SHP77 treated with DMSO at 0.1 percent for 48 hours (cell line): ENCODE data around the gene ANKLE2.
"Not testable (repeated sequence)": the region's sequence is repeated elsewhere in the genome, so short reads cannot be mapped to it uniquely, and the experiment has no call there.

Experiments used
- DNase-seq: peaks from one replicate; lab custom pipeline; 2025; lab: John Stamatoyannopoulos, UW

The ANKLE2 gene

DNA sequence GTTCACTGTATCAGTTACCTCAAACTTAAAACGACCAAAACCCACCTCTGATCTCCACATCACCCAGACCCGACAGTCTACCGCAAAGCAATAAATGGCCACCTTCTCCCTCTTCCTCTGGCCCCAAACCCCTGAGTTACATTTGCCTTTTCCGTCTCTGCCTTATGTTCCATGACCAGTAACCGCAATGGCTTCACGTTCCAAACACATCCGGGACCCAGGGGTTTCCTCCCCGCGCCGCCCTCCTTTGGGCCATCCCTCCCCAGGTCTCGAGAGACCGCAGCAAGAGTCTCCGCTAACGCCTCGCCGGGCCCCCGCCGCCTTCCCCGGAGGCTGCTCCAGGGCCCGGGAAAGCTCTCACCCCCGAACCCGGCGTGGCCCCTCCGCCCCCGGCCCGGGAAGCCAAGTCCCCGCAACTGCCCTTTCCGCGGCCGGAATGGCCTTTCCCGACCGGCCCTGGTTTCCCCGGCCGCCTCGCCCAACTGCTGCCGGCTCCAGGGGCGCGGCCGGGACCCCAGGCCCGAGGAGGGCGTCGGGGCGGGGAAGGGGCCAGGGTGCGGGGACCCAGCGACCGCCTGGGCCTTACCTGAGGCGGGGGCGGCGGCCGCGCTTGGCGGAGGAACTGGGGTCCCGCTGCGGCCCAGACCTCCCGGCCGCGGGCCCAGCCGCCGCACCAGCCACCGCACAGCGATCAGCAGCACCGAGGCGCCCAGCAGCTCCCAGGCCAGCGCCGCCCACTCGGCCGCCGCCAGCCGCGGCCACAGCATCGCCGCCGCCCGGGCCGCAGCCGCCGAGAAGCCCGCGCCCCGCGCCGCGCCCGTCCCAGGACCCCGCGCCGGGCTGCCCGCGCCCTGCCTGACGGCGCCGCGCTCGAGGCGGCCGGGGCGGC is at the start of gene ANKLE2:
TSS of gene ANKLE2 (minus strand) at position 801 of the 889 bp plus-strand sequence. CDS start at position 767, 34 bp downstream.
- no peak for DNase-seq

DNA sequence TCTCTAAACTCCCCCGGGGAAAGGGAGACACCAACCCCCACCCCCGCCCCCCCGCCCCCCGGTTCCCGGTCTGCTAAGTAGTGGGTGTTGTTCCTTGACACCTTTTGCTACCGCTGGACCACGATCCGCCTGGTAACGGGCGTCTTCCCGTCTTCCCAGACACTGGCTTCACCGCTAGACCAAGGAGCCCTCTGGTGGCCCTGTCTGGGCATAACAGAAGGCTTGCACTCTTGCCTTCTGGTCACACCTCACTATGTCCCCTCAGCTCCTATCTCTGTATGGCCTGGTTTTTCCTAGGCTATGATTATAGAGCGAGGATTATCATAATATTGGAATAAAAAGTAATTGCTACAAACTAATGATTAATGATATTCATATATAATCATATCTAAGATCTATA is 47.8 kb upstream of the ANKLE2 start:
- DNase-seq: not testable (repeated sequence)

DNA sequence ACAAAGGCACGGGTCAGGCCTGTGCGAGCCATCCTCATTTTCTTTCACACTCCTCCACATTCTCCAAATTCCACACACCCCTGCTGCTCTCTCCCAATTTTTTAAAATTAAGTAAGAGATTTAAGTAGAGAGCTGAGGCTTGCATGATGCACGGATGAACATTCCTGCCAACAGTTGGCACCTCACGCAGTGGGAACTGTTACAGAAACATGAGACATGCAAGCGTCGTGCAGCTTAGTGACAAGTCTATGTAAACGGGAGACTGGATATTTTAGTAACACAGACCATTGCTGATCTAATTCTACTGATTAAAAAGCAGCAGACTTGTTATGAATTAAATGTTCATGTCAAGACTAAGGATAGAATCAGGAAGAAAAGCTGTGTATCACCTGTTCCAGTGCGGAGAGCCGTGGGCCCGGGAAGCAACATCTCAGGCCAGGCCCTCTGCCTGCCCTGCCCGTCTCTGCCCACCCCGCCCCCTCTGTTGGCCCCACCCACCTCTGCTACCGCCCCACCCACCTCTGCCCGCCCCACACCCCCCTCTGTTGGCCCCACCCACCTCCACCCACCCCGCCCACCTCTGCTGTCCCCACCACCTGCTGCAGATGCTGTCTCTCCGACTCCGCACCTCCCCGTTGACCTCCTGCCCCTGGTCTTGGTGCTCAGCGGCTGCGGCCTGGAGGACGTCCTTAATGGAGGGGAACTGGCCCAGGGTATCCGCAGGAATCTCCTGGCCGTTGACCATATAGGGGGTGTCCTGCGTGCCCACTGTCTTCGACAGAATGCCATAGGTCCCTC is 45.9 kb upstream of the ANKLE2 start:
- DNase-seq: no peak

DNA sequence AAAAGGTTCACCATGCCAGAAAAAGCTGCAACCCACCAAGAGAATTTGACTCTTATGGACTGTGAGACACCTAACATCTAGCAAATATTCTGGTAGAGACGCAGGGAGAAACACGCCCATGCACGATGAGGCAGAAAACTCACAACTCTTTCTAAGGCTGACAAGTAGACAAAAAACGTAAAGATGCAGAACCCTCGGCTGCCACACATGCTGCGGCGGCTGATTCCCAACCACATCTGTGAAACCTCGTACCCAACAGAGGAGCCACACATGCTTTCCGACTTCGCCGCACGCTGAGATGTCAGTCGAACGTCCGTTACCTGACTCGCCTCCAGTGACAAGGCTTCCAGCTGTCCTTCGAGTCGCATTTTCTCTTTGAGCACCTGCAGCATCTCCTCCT is 45.2 kb upstream of the ANKLE2 start:
- DNase-seq: no peak

DNA sequence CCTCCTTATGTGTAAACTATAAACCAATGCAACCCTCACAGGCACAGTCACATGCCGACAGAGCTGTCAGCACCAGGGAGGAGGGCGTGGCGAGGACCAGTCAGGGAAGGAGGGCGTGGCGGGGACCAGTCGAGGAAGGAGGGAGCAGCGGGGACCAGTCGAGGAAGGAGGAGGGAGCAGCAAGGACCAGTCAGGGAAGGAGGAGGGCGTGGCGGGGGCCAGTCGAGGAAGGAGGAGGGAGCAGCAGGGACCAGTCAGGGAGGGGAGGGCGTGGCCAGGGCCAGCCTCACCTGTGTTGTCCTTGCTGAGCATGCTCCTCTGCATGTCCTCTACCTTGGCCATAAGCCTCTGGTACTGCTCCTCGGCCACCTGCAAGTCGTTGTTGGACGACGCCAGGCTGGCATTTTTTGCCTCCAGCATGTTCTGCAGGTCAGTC is 42.8 kb upstream of the ANKLE2 start:
- DNase-seq: no peak

DNA sequence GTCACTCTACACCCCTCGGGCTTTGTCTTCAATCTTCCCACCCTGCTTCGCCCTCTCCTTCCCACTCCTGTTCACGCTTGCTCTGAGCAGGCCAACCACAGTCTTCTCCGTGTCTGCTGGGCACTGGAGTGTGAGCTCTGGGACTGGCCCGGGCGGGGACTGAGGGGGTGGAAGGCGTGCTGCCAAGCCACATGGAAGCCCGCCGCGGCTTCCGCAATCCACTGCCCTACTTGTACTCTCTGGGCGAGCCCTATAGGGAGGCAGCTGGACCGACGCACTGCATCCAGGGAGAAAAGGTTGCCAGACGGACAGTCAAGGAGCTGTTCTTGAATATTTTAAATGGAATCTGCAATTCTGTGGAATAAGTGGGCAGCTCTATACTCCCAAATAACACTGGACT is 42.3 kb upstream of the ANKLE2 start:
- no peak for DNase-seq

DNA sequence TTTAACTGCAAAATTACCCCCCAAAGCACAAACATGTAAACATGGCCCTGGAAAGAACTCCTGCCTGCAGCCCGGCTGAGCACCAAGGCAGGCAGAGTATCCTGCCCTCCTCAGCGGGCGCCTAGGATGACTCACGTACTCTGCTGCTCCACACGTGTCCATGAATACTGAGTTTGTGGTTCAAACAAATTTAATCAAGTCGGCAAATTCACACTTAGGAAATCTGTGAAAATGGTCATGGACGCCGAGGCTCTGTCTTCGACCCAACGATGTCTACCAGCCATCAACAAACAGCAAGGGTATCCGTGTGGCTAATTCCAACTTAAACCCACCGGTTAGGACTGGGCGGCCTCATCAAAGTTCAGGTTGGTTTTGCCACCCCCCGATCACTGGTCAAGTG is 41.5 kb upstream of the ANKLE2 start:
- no peak for DNase-seq

DNA sequence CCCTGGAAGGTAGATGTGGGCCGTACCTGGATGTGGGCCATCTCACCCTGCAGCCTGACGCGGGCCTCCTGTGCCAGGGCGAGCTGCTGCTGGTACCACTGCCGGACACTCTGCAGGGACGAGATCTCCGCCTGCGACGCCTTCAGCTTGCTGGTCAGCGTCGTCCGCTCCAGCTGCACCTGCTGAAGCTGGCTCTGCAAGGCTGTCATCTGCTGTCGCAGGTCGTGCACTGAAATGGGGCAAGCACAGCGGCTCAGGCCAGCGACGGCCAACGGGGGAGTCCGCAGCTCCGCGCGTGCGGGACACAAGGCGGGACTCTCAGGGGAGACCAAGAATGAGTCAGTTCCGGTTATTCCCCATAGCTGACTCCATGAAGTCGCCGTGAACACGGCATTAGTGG is 40.1 kb upstream of the ANKLE2 start:
- no peak for DNase-seq

DNA sequence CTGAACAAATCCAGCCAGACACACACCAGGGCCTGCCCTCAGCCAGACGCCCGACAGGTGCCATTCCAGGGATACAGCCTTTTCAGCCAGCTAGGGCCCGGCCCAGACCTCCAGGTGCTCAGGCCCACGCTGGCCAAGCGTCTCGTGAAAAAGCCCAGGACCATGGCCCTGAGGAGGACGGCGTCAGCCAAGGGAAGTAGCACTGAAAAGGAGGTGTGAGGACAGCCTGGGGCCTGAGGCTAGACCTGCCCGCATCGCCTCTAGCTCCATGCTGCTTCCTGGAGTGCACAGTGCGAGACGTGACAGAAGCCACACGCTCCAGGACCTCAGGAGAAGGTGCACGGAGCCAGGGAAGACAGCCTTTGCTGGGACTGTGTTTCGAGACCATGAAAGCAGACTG is 37.2 kb upstream of the ANKLE2 start:
- no peak for DNase-seq

DNA sequence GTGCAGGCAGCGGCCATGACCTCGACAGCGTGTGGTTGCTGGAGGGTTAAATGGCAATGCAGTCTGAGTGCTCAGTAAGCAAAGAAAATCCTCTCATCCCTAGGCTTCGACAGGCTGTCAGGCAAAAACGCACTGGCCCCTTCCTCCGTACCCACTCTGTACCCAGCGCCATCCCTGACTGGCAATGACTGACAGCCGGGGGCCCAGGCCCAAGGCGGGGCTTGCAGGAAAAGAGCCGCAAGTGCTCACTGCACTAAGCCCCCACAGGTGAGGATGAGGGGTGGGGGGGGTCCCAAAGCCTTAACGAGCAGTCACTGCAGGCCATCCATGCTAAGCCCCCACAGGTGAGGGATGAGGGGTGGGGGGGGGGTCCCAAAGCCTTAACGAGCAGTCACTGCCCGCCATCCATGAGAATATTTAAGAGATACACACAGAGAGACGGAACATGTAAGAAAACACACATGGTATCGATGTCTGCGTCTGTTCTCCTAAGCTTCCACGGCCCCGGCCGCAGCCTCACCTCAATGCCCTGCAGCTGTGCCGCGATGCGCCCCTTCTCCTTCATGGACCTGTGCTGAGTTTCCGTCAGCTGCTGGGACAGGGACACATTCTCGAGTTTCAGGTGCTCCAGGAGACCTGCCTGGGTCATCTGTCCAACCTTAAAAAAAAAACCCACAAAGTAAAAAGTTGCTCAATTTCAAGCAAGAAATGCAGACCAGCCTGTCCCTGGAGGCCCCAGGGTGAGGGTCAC is 36.4 kb upstream of the ANKLE2 start:
- no peak for DNase-seq

DNA sequence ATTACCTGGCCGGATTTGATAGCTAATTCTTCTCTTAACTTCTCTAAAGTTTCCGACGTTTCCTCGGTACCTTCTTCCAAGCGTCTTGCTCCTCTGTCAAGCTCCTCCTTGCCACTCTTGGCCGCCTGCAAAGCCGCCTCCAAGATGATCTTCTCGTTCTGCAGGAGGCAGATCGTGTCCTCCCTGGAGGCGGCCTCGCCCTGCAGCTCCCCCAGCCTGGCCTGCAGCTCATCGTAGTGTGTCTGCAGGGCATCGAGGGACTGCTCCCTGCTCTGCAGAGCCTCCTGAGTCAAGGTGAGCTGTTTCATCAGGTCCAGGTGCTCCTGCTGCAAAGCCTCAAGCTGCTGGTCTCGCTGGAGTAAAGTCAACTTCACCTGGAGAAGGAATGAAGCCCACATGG is 34.2 kb upstream of the ANKLE2 start:
- DNase-seq: no peak

DNA sequence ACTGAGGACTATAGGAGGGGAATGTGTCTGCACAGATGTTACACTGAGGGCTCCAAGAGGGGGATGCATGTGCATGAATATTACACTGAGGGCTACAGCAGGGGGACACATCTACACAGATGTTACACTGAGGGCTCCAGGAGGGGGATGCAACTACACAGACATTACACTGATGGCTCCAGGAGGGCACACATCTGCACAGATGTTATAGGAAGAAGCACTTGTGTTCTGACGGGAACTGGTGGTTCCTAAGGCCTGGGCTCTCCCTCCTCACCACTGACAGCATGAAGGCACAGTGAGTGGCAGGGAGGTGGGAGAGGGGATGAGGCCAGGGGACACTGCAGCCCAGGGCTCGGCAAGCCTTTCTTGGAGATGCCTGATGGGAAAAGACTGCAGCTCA is 30.3 kb upstream of the ANKLE2 start:
- DNase-seq: not testable (repeated sequence)

DNA sequence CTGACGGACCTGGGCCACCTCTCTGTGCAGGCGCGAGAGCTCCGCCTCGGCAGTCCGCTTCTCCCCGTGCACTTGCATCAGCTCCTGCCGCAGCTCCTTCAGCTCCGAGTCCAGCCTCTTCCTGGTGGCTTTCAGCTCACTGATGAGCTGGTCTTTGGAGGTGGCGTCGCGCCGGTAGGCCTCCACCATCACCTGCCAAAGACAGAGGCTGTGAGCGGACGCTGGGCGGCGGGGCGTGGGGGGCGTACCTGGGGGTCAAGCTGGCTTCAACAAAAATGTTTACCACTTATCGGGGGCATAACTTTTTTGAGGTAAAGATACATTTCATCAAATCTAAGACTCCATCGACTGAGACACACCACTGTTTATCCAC is 27.5 kb upstream of the ANKLE2 start:
- no peak for DNase-seq

DNA sequence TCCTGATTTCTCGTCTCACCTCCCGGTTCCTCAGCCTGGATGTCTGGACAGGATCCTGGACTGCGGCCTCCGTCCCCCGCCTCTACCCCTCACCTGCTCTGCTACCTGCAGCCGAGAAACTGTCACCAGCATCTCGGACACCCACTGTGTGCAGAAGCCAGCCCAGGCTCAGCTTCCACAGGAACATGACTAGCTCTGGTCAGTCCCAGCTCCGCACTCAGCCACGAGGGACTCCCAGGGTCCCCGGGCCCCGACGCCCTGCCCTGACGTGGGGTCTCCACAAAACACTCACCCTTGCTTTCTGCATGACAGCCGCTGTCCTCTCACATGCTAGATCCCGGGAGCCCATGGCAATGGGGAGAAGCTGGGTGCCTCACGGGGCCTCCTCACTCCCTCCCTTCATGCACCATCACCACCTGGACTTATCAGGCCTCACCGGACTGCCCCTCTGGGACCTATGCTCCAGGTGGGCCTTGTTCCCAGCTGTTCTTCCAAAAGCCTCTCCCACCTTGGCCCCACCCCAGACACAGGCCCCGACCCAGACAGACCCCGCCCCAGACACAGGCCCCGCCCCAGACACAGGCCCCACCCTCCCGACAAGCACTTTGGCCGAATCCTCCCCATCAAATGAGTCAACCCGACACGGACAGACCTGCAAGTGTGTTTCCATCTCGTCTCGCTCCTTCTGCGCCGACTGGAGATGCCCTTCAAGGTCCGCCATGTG is 26.9 kb upstream of the ANKLE2 start:
- DNase-seq: no peak

DNA sequence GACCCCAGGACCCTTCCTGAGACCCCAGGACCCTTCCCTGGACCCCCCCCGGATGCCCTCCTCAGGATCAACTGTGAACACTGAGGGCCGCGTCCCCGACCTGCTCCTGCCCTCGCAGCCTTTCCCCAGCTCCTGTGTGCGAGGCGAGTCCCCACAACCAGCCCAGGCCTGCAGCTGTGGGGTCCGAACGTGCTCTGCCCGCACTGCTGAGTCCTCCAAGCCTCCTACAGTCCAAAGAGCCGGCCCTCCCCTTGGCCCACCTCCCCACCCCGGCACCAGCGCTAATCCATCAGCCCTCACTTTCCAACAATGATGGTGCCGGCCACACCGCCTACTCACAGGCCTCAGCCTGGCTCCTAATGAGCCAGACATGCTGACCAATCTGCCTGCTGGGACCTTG is 26.2 kb upstream of the ANKLE2 start:
- no peak for DNase-seq

DNA sequence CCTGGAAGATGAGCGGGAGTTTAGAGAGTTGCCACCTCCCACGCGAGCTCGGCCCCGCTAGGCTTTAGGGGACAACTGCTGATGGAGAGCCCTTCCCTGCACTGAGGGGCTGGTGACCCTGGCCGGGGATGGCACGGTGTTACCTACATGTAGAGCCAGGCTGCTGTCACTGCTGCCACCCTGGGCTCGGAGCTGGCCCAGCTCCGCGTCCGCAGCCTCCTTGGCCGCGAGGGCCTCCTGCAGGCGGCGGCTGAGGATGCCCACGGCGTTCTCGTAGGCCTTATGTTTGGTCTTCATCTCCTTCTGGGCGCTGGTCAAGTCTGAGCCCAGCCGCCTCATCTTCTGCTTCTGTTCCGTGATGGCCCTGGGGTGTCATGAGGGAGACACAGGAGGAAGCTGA is 24.6 kb upstream of the ANKLE2 start:
- no peak for DNase-seq

DNA sequence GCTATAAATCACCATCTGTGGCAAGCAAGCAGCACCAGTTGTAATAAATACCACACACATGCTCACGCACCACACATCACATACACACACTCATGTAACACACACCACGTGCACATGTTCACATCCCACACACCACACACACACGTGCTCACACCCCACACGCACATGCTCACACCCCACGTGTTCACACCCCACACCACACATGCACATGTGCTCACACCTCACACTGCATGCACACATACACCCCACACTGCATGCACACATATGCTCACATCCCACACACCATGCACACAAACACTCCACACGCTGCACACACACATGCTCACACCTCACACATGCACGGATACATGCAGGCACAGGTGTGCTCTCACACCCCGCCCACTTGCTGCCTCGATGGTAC is 22.9 kb upstream of the ANKLE2 start:
- DNase-seq: no peak

DNA sequence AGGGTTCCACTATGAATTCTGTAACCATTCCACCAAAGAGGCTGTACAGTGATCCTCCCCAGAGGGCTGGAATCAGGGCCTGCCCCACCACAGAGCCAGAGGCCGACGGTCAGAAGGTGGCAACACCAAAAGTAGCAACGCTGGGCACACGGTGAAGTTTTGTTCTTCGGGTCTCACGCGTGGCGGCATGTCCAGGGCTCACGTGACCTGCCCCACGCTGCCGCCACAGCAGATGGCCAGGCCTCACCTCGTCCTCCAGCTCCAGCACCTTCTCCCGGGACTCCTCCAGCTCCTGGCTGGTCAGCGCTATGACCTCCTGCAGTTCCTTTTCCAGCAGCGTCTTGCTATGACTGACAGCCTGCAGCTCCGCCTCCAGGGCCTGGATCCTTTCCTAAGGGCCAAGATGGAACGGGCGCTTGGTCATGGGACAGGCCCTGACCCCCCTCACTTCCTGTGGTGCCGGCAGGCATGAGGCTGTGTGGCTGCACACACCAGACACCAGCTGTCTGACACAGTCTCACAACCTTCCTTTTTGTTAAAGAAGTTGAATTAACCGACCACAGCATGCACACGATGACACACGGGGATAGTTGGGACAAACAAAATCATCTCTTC is 22.4 kb upstream of the ANKLE2 start:
- DNase-seq: no peak

DNA sequence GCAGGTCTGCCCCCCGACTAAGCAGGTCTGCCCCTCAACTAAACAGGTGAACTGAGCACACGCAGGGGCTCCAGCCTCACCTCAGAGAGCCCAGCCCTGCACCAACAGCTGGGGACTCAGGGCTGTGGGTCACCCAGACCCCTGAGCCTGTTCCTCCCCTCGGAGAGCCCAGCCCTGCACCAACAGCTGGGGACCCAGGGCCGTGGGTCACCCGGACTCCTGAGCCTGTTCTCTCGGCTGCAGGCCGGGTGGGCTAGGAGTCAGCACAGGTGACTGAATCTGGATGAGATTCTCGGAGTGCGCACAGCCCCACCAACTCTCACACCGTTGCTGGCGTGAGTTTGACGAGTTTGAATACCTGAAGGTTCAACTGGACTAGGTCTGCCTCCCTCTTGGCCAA is 20.3 kb upstream of the ANKLE2 start:
- no peak for DNase-seq

DNA sequence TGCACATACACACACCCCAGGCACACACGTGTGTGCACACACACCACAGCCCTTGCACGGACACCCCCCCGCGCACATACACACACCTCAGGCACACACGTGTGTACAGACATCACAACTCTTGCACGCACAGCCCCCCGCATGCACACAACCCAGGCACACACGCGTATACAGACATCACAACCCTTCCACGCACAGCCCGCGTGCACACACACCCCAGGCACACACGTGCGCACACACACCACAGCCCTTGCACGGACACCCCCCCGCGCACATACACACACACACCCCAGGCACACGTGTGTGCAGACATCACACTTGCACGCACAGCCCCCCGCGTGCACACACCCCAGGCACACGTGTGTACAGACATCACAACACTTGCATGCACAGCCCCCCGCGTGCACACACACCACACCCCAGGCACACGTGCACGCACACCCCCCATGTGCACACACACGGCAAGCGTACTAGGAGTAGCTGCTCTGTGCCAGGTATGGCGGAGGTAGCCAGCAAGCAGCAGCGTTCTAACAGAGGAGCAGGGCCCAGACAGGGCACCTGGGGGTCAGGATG is 18.2 kb upstream of the ANKLE2 start:
- DNase-seq: no peak

DNA sequence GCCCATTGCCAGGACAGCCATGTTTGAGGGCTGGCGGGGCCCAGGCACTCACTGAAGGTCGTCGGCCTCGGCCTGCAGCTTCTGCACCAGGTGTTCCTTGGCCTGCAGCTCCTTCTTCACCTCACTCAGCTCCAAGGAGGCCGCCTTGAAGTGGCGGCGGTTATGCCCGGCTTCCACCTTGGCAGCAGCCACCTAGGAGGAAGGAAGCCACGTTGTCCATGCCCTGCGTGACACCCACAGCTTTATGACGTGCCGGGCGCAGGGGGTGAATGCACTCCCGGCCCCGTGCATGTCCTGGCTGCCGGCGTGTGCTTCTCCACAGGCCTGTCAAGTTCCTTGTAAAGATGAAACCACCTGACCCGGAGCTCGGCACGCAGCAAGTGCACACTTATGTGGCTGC is 16.0 kb upstream of the ANKLE2 start:
- DNase-seq: no peak
